NCI-H1417 treated with DMSO at 0.1 percent for 48 hours (cell line): ENCODE data around the gene JAKMIP1.

Experiments used
- DNase-seq: peaks from one replicate; lab custom pipeline; 2025; lab: John Stamatoyannopoulos, UW

The JAKMIP1 gene

DNA sequence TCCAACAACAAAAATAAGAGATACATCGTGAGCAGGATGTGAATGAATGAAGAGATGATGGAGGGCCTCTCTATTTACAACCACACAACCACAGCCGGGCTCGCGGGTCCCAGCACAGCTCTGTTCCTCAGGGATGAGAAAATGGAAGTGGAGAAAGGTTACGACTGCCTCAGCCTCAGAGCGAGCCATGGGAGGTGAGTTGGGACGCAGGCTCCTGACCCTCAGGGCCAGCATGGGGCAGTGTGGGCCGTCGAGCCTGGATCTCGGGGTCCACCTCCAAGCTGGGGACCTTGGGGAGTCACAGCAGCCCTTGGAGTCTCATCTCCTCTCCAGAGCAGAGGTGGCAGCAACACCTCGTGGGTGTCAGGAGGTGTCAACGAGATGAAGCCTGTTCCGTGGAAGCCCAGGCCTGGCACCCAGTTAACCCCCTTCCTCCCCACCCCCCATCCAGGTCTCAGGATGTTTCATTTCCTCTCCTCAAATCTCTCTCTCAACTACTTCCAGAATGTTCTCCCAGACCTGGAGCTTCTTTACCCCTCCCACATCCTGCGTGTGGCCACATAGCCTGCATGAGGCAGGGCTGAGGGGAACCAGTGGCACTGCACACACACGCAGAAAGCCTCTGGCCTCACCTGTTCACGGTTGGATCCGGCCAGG is 208.1 kb downstream of the JAKMIP1 start:
- no peak for DNase-seq

DNA sequence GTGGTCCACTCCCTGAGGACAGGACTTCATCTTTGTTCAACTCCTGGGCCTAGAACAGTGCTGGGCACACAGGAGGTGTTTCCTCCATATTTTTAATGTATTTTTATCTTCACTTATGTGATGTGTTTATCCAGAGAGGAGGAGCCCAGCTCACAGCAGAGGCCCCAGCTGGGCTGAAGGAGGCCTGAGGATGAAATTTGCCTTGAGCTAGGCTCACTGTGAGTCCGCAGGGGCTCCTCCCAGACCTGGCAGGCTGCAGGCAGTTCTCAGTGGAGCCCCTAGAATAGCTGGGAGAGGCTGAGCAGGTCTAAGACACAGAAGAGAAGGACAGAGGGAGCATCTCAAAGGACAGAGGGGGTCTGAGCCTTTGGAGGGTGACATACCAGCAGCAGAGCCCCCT is 208.9 kb downstream of the JAKMIP1 start:
- DNase-seq: no peak

DNA sequence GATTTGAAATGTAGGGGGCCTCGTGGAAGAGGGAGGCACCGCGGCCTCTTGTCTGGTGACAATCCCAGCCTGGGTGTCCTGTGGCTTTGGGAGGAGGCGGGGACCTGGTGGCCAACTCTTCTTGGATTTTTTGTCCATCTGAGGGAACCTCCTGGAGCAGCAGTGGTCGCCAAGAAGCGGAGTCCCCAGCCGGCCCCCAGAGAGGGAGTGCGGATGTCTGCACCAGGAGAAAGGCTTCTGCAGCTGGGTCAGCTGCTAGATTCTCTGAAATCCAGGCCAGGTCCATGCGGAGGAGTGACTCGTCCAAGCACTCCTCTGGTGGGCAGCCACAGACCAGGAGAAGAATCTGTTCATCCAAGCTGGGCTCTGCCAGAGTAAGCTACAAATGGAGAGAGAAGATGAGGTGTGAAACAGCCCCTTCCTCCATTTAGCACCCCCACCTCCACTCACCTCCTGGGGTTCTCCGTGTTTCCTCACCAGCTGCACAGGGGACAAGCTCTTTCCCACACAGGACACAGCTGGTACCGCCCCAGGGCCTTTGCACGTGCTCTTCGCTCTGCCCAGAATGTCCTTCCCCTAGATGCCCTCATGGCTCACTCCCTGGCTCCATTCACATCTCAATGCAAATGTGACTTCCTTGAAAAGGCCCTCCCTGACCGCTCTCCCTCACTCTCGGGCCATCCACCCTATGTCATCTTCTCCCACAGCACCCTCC is 209.7 kb downstream of the JAKMIP1 start:
- DNase-seq: no peak

DNA sequence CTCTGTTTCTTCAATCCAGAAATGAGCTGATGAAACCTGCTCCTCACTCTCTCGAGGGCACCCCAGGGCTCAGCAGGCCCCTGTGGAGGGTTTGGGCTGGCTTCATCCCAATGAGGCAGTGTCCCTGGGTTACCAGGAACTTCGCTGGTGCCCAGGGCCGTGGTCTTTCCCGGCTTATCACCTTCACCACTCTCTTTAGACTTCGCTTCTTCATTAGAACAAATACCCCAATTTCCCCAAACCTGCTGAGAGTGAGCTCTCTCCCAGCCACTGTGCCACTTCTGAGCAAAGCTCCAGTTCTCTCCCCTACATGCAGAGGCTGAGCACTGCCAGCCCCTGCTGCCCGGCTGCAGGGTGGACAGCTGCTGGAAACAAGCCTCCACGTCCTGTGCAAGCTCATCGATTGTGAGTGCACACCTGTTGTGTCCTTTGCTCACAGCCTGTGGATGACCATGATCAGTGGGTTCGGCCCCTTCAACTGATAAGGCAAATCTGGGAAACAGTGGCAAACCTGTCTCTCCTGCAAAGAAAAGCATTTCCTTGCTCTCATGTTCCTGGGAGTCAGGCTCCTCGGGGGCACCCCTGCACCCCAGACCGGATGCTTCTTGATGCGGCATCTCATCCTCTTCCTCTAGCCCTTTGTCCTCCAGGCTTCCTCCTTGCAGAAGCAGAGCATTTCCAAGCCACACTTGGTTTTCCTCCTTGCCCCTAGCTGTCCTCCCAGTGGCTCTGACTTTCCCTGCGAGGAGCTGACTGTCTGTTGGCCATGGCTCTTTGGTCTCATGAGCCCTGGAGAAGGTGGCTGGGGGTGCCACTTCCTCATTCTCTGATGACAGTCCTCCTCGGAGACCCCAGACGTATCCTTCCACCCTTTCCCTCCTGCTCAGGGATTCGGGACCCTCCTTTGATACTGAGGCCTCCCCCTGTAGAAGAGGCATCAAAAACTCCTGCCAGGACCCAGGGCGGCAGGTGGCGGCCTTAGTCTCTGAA is 210.8 kb downstream of the JAKMIP1 start:
- DNase-seq: no peak

DNA sequence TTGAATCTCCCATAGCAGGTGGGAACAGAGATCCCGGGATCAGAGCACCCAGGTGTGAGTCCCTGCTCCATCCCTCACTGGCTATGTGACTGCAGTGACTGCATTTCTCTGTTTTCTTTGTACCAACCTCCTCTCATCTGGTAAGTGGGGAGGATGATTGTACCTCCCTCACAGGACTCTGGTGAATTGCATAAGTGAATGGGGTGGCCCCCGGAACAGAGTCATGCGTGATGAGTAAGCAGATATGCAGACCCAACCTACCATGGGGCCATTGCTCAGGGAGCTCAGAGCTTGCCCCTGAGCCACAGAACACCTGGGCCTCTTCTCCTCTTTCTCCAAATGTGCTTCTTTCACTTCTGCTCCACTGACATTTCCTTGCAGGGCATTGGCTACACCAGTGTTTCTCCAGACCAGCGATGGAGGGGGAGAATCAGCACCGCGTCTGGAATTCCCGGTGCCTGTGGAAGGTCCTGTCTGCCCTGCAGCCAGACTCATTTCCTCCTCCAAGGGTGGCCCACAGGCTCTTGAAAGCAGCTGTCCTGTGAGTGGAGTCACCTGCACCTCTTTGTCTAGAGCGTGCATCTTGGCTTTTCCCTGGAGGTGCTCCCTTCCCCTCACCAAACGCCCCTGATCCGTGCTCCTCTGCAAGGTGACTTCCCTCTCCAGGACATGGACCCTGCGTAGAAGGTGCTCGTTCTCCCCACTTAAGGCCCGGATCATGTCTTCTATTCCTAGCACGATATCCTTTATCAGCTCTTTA is 212.1 kb downstream of the JAKMIP1 start:
- no peak for DNase-seq

DNA sequence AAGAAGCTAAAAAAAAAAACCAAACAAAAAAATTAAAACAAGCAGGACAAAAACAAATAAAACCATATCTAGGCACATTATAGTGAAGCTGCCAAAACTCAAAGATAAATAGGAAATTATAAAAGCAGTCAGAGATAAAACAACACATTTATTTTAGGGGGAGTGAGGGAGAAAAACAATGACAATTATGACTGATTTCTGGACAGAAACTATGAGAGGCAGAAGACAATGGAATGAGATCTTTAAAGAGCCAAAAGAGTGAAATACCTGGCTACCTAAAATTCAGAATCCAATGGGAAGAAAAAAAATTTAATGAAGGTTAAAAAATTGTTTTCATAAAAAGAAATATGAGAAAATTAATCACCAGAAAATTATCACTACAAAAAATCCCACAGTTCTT is 215.5 kb downstream of the JAKMIP1 start:
- DNase-seq: no peak

DNA sequence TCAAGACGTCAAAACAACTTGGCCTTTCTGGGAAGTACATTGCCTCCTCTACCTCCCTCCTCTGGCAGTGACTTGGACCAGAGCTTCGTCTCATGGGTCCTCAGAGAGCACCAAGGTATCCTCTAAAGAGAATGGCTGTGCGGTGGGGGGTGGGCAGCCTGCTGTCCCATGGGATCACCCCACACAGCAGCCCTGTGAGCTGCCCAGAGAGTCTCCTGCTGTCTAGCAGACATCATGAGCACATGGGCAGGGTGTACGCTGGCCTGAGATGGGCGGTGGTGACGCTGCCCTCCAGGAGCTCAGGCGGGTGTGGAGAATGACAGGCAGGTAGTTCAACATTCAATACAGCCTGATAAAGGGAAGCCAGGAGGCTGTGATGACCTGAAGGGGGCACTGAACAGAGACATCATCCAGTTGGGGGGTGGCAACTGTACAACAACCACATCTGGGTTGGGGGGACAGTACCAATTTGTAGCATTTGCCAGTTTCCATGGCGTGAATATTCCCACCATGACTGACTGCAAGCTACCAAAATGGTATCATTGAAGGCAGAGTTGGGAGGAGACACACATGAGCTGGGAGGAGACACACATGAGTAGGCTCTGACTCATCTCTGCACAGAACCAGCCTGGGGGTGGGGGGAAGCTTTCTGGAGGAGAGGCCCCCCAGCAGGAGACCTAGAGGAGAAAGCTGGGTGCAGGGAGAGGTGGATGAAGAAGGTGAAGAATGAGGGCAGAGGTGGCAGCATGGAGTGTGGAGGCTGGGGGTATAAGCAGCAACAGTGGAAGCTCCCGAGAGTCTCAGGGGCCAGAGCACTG is 218.0 kb downstream of the JAKMIP1 start:
- no peak for DNase-seq

DNA sequence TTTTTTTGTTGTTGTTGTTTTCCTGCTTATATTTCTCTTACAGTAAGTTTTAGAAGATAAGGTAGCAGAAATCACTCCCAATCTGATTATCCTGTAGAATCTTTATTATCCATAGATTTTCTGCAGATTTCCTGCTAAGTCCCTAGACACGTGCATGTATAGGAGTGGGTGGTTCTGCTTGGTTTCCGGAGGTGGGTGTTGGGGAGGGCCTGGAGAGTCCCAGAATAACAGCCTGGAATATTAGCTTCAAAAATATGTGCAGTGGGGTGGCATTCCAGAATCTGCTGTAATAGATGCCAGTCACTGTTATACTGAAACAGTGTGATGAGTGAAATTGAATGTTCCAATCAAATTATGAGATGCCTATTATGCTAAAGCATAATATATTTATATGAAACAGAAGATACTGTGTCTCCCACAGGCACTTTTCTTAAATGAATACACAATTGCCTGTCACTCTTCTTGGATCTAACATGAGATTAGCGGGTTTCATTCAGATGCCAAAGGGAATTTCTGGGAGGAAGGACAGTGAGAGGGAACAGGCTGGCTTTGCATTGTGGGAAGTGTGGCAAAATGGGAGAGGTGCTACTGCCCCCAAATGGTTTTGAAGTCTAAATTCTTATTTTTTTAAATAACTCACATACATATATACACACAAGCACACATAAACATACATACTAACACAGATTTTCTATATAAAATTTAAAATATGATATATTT is 219.8 kb downstream of the JAKMIP1 start:
- no peak for DNase-seq

DNA sequence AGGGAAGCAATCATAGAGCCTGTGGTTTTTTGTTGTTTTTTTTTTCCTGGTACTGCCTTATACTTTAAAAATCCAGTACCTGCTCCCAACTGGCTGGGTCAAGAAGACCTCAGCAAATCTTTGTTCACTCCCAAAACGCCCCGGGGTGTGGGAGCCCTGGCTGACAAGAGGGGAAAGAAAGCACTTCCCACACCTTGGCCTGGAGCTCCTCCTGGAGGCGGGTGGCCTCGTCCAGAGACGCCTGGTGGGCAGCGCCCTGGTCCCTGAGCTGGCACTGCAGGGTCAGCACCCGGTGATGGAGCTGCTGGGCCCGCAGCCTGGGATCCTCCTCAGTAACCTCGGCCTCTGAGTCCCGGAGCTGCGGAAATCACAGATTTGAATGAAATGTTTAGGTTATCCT is 220.4 kb downstream of the JAKMIP1 start:
- no peak for DNase-seq

DNA sequence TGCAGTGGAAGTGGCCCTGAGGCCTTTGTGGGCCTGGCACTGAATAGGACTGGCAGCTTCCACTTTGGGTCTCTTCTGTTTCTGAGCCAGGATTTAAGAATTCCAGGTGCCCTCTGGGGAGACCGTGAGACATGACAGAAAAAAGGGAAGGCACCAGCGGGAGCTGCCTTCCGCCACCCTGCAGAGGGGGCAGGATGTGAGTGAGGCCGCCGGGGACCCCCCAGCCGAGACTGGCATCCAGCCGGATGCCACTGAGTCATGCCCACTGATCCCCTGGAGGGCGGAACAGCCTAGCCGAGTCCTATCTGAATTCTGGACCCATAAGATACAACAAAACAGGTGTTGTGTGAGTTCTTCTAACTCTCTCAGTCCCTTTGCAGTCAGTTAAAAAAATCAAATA is 223.4 kb downstream of the JAKMIP1 start:
- DNase-seq: no peak

DNA sequence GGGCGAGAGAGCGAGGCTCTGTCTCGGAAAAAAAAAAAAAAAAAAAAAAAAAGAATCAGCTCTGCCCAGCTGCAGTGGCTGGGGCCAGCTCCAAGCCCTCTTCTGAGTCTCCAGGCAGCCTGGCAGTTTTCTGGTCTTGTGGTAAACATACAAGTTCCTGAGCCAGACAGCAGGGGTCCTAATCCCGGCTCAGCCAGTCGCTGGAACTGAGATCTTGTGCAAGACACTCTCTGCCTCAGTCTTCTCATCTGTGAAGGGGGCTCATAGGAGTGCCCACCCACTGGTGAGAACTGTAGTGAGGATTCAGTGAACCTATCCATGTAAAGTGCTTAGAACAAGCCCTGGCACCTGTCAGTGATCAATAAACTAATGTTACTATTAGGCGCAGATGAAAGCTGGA is 223.9 kb downstream of the JAKMIP1 start:
- no peak for DNase-seq
